ENCODE results near the gene ACTN3. TPM values are rescaled to one million over a fixed set of nuclear protein-coding genes. Genes with fewer than 3 reads are reported as not detected.

The ACTN3 gene
- total RNA-seq, 3 donors from 2014 or later, result under 0.01 to 0.16 TPM; not detected in 1

DNA sequence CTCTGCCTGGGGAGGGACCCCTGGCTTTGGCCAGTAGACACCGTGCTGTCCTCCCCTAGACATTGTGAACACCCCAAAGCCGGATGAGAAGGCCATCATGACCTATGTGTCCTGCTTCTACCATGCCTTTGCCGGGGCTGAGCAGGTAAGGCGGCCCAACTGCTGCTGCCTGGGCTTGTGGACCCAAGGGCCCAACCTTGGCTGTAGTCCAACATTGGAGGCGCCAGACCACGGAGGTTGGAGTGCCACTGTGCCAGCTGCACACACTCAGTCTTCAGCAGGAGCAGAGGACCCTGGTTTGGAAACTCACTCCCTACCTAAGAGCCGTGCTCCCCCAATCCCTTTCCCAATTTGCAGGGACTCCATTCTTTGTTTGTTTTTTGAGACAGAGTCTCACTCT, 9.4 kb downstream of the ACTN3 start:
- no peak overlapping the region for H3K27ac ChIP-seq
- TF ChIP-seq, protein P1, sequence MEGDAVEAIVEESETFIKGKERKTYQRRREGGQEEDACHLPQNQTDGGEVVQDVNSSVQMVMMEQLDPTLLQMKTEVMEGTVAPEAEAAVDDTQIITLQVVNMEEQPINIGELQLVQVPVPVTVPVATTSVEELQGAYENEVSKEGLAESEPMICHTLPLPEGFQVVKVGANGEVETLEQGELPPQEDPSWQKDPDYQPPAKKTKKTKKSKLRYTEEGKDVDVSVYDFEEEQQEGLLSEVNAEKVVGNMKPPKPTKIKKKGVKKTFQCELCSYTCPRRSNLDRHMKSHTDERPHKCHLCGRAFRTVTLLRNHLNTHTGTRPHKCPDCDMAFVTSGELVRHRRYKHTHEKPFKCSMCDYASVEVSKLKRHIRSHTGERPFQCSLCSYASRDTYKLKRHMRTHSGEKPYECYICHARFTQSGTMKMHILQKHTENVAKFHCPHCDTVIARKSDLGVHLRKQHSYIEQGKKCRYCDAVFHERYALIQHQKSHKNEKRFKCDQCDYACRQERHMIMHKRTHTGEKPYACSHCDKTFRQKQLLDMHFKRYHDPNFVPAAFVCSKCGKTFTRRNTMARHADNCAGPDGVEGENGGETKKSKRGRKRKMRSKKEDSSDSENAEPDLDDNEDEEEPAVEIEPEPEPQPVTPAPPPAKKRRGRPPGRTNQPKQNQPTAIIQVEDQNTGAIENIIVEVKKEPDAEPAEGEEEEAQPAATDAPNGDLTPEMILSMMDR (IDR thresholded peaks at IDR 0.05), result no peak
- no peak for TF ChIP-seq POLR2AphosphoS5 (IDR thresholded peaks at IDR 0.05)
- no peak for TF ChIP-seq POLR2A (IDR thresholded peaks at IDR 0.05)
- no peaks in the 10 kb centered on the region for H3K4me1 ChIP-seq
- no peaks in the 10 kb centered on the region for H3K9me3 ChIP-seq
- H3K4me3 ChIP-seq, result no peak overlapping the region
- intact Hi-C loops (cut with DNase I; ENCODE audit: low total_unique reads), result no loop called here
- peaks cover 0 to 4% of the 10 kb centered on the region in 2 donors for H3K27me3 ChIP-seq
- no peaks in the 10 kb centered on the region for H3K36me3 ChIP-seq
- no peak for DNase-seq (ENCODE audit: low spot score in 2 of 2)

DNA sequence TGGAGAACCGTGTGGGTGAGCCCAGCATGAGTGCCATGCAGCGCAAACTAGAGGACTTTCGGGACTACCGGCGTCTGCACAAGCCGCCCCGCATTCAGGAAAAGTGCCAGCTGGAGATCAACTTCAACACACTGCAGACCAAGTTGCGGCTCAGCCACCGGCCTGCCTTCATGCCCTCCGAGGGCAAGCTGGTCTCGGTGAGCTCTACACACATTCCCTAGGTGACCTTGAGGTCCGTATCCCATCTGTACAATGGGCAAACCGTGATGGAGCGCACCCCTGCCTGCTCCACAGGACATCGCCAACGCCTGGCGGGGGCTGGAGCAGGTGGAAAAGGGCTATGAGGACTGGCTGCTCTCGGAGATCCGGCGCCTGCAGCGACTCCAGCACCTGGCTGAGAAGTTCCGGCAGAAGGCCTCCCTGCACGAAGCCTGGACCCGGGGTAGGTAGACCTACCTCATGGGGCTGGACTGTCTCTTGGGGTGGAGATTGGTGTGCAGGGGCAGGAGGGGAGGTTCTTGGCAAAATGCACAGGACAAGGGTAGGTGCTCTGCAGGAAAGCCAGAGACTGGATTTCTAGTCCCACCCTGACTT, 11.1 kb downstream of the ACTN3 start:
- peaks cover 0 to 4% of the 10 kb centered on the region in 2 donors for H3K27me3 ChIP-seq
- intact Hi-C loops (cut with DNase I; ENCODE audit: low total_unique reads), result no loop called here
- TF ChIP-seq POLR2AphosphoS5 (IDR thresholded peaks at IDR 0.05) (no peak), POLR2A (IDR thresholded peaks at IDR 0.05) (no peak)
- TF ChIP-seq, protein P1 (IDR thresholded peaks at IDR 0.05), result no peak
- no peaks in the 10 kb centered on the region for H3K4me1 ChIP-seq
- no peaks in the 10 kb centered on the region for H3K36me3 ChIP-seq
- H3K27ac ChIP-seq, result no peak overlapping the region
- DNase-seq (ENCODE audit: low spot score in 2 of 2), result no peak
- no peak overlapping the region for H3K4me3 ChIP-seq
- no peaks in the 10 kb centered on the region for H3K9me3 ChIP-seq

- peak overlapping the region in 1 of 3 donors; percentile 39 for H3K4me3 ChIP-seq
- TF ChIP-seq POLR2A (IDR thresholded peaks at IDR 0.05) (no peak), POLR2AphosphoS5 (IDR thresholded peaks at IDR 0.05) (no peak)
- TF ChIP-seq, protein P1 (IDR thresholded peaks at IDR 0.05), result no peak
- no peaks in the 10 kb centered on the region for H3K36me3 ChIP-seq
- H3K4me1 ChIP-seq, result no peaks in the 10 kb centered on the region
- DNase-seq (ENCODE audit: low spot score in 2 of 2), result no peak
- intact Hi-C loops (cut with DNase I; ENCODE audit: low total_unique reads), result no loop called here
- H3K27me3 ChIP-seq, result peaks cover 0 to 4% of the 10 kb centered on the region in 2 donors
- peak overlapping the region in 1 of 2 donors; percentile 7 for H3K27ac ChIP-seq
- H3K9me3 ChIP-seq, result no peaks in the 10 kb centered on the region
Observed at GRCh38 chr11:66559142-66559865, 12.6 kb downstream of the ACTN3 start.

DNA sequence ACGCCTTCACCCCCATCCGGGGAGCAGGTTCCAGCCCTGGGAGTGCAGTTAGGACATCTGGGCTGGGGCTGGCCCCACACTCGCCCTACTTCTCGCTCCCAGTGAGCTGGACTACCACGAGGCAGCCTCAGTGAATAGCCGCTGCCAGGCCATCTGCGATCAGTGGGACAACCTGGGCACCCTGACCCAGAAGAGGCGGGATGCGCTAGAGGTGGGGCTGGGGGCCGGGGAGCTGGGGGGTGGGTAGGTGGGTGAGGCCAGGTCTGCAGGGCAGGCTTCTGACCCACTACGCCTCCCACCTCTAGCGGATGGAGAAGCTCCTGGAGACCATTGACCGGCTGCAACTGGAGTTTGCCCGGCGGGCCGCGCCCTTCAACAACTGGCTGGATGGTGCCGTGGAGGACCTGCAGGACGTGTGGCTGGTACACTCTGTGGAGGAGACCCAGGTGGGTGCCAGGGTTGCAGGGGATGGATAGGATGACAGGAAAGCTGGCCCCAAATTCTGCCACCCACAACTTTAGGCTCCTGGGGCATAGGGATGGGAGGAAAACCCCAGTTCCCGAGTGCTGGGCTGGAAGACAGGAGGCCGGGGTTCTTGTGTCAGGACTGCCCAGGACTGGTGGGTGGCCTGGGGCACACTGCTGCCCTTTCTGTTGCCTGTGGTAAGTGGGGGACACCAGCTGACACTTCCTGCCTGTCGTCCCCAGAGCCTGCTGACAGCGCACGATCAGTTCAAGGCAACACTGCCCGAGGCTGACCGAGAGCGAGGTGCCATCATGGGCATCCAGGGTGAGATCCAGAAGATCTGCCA, 13.4 kb downstream of the ACTN3 start:
- Histone ChIP-seq H3K4me3 (no peak overlapping the region), H3K27ac (peak overlapping the region in 1 of 2 donors; percentile 7), H3K9me3 (no peaks in the 10 kb centered on the region), H3K4me1 (no peaks in the 10 kb centered on the region), H3K36me3 (no peaks in the 10 kb centered on the region), H3K27me3 (peaks cover 0 to 4% of the 10 kb centered on the region in 2 donors)
- no peak for TF ChIP-seq POLR2A (IDR thresholded peaks at IDR 0.05)
- TF ChIP-seq, protein P1 (IDR thresholded peaks at IDR 0.05), result no peak
- TF ChIP-seq POLR2AphosphoS5 (IDR thresholded peaks at IDR 0.05), result no peak
- DNase-seq (ENCODE audit: low spot score in 2 of 2), result no peak
- intact Hi-C loops (cut with DNase I; ENCODE audit: low total_unique reads), result no loop called here

Data from breast epithelium (tissue), 4 donors.